GM12892 (cell line): ENCODE measurements around the gene MLX.

Experiments
- DNase-seq: peaks from one replicate; pipeline ENCODE4 v3.0.0; 2011; ENCODE audit not compliant: insufficient read length
- FAIRE-seq: peaks from 2 replicates; lab custom pipeline; 2011; peaks lifted over from hg19 to GRCh38; lab: Jason Lieb, UNC
- POLR2A ChIP-seq: IDR thresholded peaks from 2 replicates; pipeline ENCODE4 v1.6.1; 2011; ENCODE audit warnings: low read depth, low read length, control low read depth
- POLR2AphosphoS5 ChIP-seq: IDR thresholded peaks from 2 replicates; pipeline ENCODE4 v1.6.1; 2011; ENCODE audit warnings: low read depth, low read length, control low read depth
- TAF1 ChIP-seq: IDR thresholded peaks from 2 replicates; pipeline ENCODE4 v1.6.1; 2011; ENCODE audit warnings: low read depth, mild to moderate bottlenecking, control low read depth, low read length, borderline replicate concordance

MLX gene

GRCh38 chr17:42577140-42577531 lies 10.2 kb downstream of the MLX start:
- DNase-seq (no peak), FAIRE-seq (no peak)
- no peak for TF ChIP-seq POLR2AphosphoS5
- no peak; the same call in 1 of the 2 replicates for TF ChIP-seq POLR2A
- no peak for TF ChIP-seq TAF1

DNA sequence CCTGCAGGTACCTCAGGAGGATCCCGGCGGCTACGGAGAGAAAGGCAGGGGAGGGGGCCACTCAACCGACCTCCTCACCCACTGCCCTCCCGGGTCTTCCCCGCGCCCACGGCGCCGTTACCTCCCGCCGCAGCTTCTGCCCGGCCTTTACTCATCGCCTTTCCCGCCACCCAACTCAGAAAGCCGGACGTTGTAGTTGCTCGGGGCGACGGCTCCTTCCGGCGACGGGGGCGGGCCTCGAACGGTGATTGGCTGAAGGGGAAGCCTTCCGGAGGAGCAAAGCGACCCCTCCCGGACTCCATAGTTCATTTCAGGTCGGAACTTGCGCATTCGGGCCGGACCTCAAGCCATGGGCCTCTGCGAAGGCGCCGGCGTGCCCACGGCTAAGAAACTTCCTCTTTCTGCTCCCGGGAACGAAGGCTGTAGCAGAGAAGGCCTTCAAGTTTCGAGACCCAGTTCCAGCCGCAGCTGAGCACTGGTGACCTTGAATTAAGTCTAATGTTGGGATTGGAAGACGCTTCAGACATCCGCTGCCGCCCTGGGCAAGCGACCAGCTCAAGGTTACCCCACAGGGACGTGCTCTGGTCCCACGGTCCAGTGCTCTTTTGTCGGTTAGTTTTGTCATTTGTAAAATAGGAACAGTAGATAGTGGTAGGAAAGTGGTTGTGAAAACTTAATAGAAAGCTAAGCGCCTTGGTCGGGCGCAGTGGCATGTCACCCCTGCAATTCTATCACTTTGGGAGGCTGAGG lies 10.8 kb downstream of the MLX start, which contains the start of gene PSMC3IP:
TSS of gene PSMC3IP (minus strand) at position 198 of the 750 bp plus-strand sequence. CDS start at position 155, 43 bp downstream.
- DNase-seq (peak; percentile 96), FAIRE-seq (peak; percentile 88)
- peak; percentile 66; the same call in 1 of the 2 replicates for TF ChIP-seq TAF1
- TF ChIP-seq POLR2AphosphoS5: peak; percentile 83
- TF ChIP-seq POLR2A: peak; percentile 90

DNA sequence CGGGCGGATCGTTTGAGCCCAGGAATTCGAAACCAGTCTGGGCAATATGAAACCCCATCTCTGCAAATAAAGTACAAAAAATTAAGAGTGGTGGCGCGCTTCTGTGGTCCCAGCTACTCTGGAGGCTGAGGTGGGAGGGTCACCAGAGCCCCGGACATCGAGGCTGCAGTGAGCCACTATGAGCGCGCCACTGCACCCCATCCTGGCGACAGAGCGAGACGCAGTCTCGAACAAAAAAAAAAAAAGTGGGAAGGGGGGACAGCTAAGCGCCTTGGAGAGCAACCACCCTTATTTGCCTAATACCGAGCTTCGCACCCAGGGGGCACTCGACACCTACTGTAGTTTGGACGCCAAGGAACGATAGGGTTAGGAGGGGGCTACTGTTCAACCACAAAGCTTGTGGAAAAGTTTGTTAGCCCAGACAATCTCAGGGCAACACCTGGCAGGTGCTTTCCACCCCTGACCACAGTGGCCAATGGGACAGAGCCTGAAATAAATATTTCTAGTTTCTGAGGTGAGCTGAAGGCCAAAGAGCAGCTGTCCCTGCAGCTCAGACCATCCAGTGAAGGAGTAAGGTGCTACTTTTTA lies 11.5 kb downstream of the MLX start:
- peak; percentile 77 for DNase-seq
- peak; percentile 82 for FAIRE-seq
- TF ChIP-seq TAF1 (no peak), POLR2A (no peak; the same call in 1 of the 2 replicates), POLR2AphosphoS5 (no peak)

- DNase-seq: no peak
- TF ChIP-seq POLR2A (no peak), POLR2AphosphoS5 (no peak), TAF1 (no peak)
These were observed 13.1 kb downstream of the MLX start for GRCh38 chr17:42579794-42580551.

DNA sequence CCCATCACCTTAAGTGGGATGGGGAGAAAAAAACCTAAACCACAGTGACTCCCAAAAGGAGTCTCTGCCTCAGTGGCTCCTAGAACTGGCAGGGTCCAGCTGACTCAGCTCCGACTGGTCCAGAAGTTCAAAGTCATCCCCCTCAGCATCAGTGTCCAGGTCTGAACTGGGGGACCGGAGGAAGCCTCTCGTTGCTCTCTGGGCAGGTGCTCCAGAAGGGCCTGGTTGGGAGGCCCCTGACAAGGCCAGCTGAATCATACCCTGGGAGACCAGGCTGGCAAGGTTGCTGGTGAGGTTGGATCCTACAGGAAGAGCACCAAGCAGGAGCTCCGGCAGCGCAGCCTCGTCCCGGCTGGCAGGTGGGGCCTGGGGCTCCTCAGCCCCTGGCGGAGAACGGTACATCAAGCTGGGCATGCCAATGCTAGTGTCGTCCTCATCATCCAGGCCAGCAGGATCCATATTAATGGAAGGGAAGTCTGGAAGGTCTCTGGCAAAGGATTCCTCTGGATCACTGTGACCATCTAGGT lies 14.9 kb downstream of the MLX start:
- DNase-seq (no peak), FAIRE-seq (no peak)
- TF ChIP-seq POLR2AphosphoS5 (no peak), TAF1 (no peak), POLR2A (no peak)

More at GRCh38 chr17:42579794-42580551, 13.1 kb downstream of the MLX start:
- FAIRE-seq: no peak

- DNase-seq (no peak), FAIRE-seq (no peak)
- TF ChIP-seq POLR2A (no peak), POLR2AphosphoS5 (no peak), TAF1 (no peak)
These were observed 18.0 kb downstream of the MLX start for GRCh38 chr17:42584880-42585279.

- no peak for TF ChIP-seq POLR2AphosphoS5
- TF ChIP-seq TAF1: no peak
- TF ChIP-seq POLR2A: no peak
- DNase-seq: no peak
- FAIRE-seq: no peak
These were observed 18.5 kb downstream of the MLX start for GRCh38 chr17:42585353-42585752.

- DNase-seq (peak; percentile 57), FAIRE-seq (peak; percentile 88)
- TF ChIP-seq POLR2A: no peak
- TF ChIP-seq TAF1: no peak
- TF ChIP-seq POLR2AphosphoS5: no peak
These were observed 19.8 kb downstream of the MLX start for GRCh38 chr17:42586514-42587230.

DNA sequence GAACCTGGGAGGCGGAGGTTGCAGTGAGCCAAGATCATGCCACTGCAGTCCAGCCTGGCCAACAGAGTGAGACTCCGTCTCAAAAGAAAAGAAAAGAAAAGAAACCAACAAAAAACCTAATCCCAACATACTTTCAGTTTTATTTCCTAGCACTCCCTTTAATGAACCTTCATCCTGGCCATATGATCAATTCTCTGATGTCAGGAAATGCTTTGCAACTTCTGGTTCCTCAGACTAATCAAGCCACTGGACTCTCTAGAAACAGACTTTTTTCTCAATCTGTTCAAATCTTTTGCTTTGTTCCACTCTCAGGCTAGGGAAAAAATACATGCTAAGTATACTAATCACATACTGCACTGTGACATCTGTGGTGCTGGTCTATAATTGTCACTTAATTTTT lies 24.0 kb downstream of the MLX start:
- DNase-seq: no peak
- FAIRE-seq: no peak
- no peak for TF ChIP-seq POLR2AphosphoS5
- no peak for TF ChIP-seq TAF1
- no peak for TF ChIP-seq POLR2A

GRCh38 chr17:42591411-42591810 lies 24.5 kb downstream of the MLX start:
- DNase-seq (no peak), FAIRE-seq (no peak)
- no peak for TF ChIP-seq POLR2AphosphoS5
- no peak for TF ChIP-seq TAF1
- TF ChIP-seq POLR2A: no peak

DNA sequence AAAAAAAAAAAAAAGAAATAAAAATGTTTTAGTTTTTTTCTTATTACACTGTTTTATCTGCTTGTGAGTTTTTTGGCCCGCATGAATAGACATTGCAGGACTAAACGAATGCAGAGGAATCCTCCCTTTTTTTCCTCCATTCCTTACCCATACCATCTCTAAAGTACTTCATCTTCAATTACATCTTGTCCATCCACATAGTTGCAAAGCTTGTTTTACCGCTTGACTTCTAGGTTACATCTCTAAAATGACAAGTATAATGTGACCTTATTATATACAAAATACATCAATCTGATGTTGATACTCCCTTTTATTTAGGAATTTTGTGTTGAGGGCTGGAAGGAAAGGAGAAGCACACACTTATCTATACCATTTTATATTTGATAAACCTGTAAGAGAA lies 29.5 kb downstream of the MLX start:
- no peak for DNase-seq
- FAIRE-seq: no peak
- TF ChIP-seq POLR2A: no peak
- no peak for TF ChIP-seq TAF1
- no peak for TF ChIP-seq POLR2AphosphoS5
